Stimulated activated effector memory CD8-positive, alpha-beta T cell treated with anti-CD3 and anti-CD28 coated beads, Interleukin-12 subunit alpha, Interleukin-12 subunit beta, amount 100 ng/mL, for 72 hours (primary cell): ENCODE data around the gene P2RY8.
"Not testable (repeated sequence)": the region's sequence is repeated elsewhere in the genome, so short reads cannot be mapped to it uniquely, and the experiment has no call there.

ENCODE experiments used
- ATAC-seq: fragments of 150-1000 bp; cut with Tn5 transposase; 2 replicates; pipeline ENCODE4 v1.10.0; 2021
- DNase-seq, 2 donors: peaks; one replicate each; pipeline ENCODE4 v3.0.0; 2021 to 2022; ENCODE audit warnings: low spot score in 2 of 2
- H3K27ac Mint-ChIP-seq: one replicate; pipeline ENCODE4 v1.8.0; 2022; ENCODE audit warnings: mild to moderate bottlenecking, mixed read lengths
- H3K36me3 Mint-ChIP-seq: one replicate; pipeline ENCODE4 v1.8.0; 2022; ENCODE audit warnings: mild to moderate bottlenecking, mixed read lengths
- H3K4me1 Mint-ChIP-seq: one replicate; pipeline ENCODE4 v1.8.0; 2022; ENCODE audit warnings: mixed read lengths
- H3K4me3 Mint-ChIP-seq: one replicate; pipeline ENCODE4 v1.8.0; 2022; ENCODE audit warnings: mild to moderate bottlenecking, mixed read lengths
- H3K9me3 Mint-ChIP-seq: one replicate; pipeline ENCODE4 v1.8.0; 2022; ENCODE audit warnings: mixed read lengths

Gene P2RY8

DNA sequence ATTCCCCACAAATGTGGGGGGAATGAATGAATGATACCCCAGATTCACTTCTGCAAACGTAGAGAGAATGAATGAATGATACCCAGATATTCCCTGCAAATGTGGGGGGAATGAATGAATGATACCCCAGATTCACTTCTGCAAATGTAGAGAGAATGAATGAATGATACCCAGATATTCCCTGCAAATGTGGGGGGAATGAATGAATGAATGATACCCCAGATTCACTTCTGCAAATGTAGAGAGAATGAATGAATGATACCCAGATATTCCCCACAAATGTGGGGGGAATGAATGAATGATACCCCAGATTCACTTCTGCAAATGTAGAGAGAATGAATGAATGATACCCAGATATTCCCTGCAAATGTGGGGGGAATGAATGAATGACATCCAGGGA, 46.3 kb downstream of the P2RY8 start:
- H3K27ac Mint-ChIP-seq, H3K4me3 Mint-ChIP-seq, H3K9me3 Mint-ChIP-seq, DNase-seq, ATAC-seq: not testable (repeated sequence)
- Mint-ChIP-seq H3K4me1 (peaks cover 58% of the 10 kb centered on the region), H3K36me3 (peaks cover 88% of the 10 kb centered on the region)

DNA sequence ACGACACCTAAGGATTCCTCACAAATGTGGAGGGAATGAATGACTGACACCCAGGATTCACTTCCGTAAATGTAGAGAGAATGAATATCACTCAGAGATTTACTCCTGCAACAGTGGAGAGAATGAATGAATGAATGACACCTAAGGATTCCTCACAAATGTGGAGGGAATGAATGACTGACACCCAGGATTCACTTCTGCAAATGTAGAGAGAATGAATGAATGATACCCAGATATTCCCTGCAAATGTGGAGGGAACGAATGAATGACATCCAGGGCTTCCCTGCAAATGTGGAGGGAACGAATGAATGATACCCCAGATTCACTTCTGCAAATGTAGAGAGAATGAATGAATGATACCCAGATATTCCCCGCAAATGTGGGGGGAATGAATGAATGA, 47.6 kb downstream of the P2RY8 start:
- not testable (repeated sequence) for ATAC-seq, H3K4me3 Mint-ChIP-seq, H3K27ac Mint-ChIP-seq, H3K9me3 Mint-ChIP-seq, DNase-seq
- peaks cover 86% of the 10 kb centered on the region for H3K36me3 Mint-ChIP-seq
- peaks cover 55% of the 10 kb centered on the region for H3K4me1 Mint-ChIP-seq

DNA sequence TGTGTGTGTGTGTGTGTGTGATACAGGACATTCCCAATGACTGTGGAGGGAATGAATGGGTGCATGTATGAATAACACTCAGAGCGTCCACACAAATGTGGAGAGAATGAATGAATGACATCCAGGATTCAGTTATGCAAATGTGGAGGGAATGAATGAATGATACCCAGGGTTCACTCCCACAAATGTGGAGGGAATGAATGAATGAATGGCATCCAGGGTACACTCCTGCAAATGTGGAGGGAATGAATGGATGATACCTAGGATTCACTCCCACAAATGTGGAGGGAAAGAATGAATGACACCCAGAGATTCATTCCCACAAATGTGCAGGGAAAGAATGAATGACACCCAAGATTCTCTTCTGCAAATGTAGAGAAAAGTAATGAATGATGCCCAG, 48.2 kb downstream of the P2RY8 start:
- no peak for ATAC-seq
- Mint-ChIP-seq H3K4me3 (no peak overlapping the region), H3K36me3 (peaks cover 86% of the 10 kb centered on the region), H3K9me3 (peaks cover 6% of the 10 kb centered on the region), H3K27ac (peak overlapping the region; percentile 80), H3K4me1 (peaks cover 56% of the 10 kb centered on the region)
- no peak for DNase-seq

DNA sequence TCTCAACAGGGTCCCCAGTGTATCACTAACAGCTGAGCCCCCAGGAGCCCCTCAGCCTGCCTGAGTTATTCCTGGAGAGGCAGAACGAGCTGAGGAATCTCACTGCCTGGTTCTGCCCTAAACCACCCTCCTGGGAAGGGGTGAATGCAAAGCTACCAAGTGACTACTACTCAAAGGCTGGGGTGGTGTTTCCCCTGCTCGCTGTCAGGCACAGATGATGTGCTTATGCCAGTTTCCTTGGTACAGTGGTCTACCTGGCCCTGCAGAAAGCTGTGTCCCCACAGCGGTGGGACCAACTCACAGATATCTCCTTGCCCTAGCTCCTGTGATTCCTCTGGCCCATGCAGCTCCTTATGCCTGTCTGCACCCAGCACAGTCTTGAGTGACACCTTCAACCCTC, 48.8 kb downstream of the P2RY8 start:
- Mint-ChIP-seq H3K27ac (peak overlapping the region; percentile 80), H3K4me1 (peaks cover 56% of the 10 kb centered on the region), H3K36me3 (peaks cover 86% of the 10 kb centered on the region), H3K9me3 (peaks cover 6% of the 10 kb centered on the region), H3K4me3 (no peak overlapping the region)
- DNase-seq (no peak), ATAC-seq (no peak)

DNA sequence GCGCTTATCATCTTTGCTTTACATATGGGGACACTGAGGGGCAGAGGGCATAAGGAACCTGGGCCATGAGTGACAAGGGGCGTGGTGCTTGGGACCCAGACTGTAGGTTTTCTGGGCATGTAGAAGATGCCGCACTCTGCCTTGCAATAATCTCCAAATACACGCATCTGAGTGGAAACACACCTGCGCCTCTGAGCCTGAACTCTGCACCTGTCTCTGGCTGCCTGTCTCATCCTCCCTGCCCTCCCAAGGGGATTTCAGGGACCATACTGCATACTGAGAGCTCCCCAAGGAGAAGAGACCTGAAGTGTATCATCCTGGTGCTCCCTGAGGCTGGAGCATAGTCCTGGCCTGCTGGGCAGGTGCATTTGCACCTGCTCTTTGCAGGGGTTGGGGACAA, 49.6 kb downstream of the P2RY8 start:
- ATAC-seq, result no peak

DNA sequence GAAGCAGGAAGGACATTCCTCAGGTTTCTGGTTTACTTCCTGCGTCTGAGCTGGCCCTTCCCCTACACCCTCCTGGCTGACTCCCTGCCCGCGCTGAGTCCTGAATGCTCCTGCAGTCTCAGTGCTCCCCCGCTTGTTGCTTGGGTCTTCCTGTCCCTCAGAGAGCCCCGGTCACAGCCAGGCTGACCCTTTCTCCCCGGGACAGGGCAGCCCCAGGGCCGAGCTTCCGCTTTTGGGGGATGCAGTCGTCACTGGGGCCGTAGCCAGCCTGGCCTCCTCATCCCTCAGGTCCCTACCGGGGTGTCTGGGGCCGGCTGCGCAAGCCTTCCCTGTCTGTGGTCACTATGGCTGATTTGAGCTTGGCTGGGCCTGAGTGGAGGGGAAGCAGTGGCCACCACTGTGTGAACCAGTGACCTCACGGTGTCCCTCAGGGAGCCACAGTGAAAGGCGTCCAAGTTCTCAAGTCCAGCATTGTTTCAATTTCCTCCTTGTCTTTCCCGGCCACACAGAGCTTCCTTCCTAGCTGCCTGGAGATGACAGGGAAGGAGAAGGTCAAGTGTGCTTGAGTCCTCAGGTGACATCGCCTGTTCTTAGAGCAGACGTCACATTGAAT, 50.1 kb downstream of the P2RY8 start:
- no peak for ATAC-seq
- Mint-ChIP-seq H3K4me1 (peaks cover 52% of the 10 kb centered on the region), H3K4me3 (no peak overlapping the region), H3K9me3 (peaks cover 6% of the 10 kb centered on the region), H3K36me3 (peaks cover 86% of the 10 kb centered on the region), H3K27ac (peak overlapping the region; percentile 80)
- DNase-seq, result no peak

More for the DNA sequence above, 49.6 kb downstream of the P2RY8 start:
- H3K4me3 Mint-ChIP-seq, result no peak overlapping the region
- H3K4me1 Mint-ChIP-seq, result peaks cover 52% of the 10 kb centered on the region
- peaks cover 6% of the 10 kb centered on the region for H3K9me3 Mint-ChIP-seq
- peak overlapping the region; percentile 80 for H3K27ac Mint-ChIP-seq
- H3K36me3 Mint-ChIP-seq, result peaks cover 86% of the 10 kb centered on the region
- no peak for DNase-seq

DNA sequence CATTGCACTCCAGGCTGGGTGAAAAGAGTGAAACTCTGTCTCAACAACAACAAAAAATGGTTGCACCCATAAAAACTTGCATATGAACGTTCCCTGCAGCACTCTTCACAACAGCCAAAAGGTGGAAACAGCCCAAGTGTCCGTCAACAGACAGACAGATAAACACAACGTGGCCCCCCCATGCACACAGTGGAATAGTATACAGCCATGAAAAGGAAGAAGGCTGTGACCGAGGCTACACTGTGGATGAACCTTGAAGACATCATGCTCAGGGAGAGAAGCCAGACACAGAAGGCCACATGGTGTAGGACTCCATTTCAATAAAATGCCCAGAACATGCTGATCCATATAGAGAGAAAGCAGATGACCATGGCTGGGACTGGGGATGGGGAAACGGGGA, 50.8 kb downstream of the P2RY8 start:
- Mint-ChIP-seq H3K4me3 (no peak overlapping the region), H3K27ac (peak overlapping the region; percentile 80), H3K9me3 (peaks cover under 1% of the 10 kb centered on the region), H3K4me1 (peaks cover 52% of the 10 kb centered on the region), H3K36me3 (peaks cover 86% of the 10 kb centered on the region)
- no peak for DNase-seq
- no peak for ATAC-seq

DNA sequence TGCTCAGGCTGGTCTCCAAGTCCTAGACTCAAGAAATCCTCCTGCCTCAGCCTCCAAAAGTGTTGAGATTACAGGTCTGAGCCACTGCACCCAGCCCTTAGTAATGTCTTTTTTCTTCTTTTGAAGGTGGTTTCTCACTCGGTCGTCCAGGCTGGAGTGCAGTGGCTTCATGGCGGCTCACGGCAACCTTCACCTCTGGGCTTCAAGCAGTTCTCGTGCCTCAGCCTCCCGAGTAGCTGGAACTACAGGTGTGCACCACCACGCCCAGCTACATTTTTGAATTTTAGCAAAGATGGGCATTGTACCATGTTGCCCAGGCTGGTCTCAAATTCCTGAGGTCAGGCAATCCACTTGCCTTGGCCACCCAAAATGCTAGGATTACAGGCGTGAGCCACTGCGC, 52.0 kb downstream of the P2RY8 start:
- Mint-ChIP-seq H3K36me3 (peaks cover 94% of the 10 kb centered on the region), H3K4me3 (no peak overlapping the region), H3K9me3 (no peaks in the 10 kb centered on the region), H3K27ac (peak overlapping the region; percentile 98), H3K4me1 (peaks cover 59% of the 10 kb centered on the region)
- no peak for ATAC-seq
- DNase-seq, result peak in 1 of 2 donors; percentile 47

DNA sequence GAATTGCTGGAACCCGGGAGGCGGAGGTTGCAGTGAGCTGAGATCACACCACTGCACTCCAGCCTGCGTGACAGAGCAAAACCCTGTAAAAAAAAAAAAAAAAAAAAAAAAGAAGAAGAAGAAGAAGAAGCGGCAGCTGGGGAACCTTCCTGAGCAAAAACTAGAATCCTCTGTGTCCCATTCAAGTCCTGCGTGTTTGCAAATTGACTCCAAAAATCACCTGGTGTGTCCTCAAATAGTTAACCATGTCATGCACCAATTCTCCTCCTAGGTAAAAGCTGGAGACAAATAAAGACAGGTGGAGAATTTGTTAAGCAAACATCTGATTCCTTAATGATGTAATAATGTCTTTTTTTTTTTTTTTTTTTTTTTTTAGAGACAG, 52.4 kb downstream of the P2RY8 start:
- peaks cover 98% of the 10 kb centered on the region for H3K36me3 Mint-ChIP-seq
- no peak for ATAC-seq
- H3K4me3 Mint-ChIP-seq, result peak overlapping the region; percentile 54
- DNase-seq, result no peak
- peak overlapping the region; percentile 98 for H3K27ac Mint-ChIP-seq
- H3K9me3 Mint-ChIP-seq, result no peaks in the 10 kb centered on the region
- peaks cover 63% of the 10 kb centered on the region for H3K4me1 Mint-ChIP-seq

DNA sequence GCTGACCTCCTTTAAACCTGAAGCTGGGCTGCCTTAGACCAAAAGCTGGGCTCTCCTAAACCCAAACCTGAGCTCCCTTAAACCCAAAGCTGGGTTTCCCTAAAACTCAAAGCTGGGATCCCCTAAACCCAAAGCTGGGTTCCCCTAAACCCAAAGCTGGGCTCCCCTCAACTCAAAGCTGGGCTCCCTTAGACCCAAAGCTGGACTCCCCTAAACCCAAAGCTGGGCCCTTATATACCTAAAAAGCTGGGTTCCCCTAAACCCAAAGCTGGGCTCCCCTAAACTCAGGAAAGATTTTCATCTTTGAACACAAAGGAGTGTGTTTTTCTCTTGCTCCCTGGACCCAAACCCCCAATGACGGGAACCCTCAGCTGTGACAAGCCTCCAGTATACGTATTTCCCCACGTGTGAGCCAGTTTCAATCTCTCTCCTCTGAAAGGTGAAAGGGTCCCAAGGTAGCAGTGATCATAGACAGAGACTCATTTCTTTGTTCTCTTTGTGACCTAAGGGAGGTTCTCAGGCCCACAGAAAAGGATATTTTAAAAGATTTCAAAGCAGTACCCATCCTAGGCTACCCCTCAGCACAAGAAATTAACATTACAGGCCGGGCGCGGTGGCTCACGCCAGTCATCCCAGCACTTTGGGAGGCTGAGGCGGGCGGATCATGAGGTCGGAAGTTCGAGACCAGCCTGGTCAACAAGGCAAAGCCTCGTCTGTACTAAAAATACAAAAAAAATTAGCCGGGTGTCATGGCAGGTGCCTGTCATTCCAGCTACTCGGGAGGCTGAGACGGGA, 52.9 kb downstream of the P2RY8 start:
- H3K9me3 Mint-ChIP-seq, result no peaks in the 10 kb centered on the region
- DNase-seq (peak in 1 of 2 donors; percentile 62), ATAC-seq (peak; percentile 31)
- H3K4me3 Mint-ChIP-seq, result peak overlapping the region; percentile 54
- peak overlapping the region; percentile 98 for H3K27ac Mint-ChIP-seq
- H3K36me3 Mint-ChIP-seq, result peaks cover 98% of the 10 kb centered on the region
- H3K4me1 Mint-ChIP-seq, result peaks cover 69% of the 10 kb centered on the region

DNA sequence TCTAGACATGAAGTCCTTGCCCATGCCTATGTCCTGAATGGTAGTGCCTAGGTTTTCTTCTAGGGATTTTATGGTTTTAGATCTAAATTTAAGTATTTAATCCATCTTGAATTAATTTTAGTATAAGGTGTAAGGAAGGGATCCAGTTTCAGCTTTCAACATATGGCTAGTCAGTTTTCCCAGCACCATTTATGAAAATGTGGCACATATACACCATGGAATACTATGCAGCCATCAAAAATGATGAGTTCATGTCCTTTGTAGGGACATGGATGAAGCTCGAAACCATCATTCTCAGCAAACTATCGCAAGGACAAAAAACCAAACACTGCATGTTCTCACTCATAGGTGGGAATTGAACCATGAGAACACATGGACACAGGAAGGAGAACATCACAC, 54.5 kb downstream of the P2RY8 start:
- peaks cover 98% of the 10 kb centered on the region for H3K36me3 Mint-ChIP-seq
- H3K4me1 Mint-ChIP-seq, result peaks cover 75% of the 10 kb centered on the region
- DNase-seq, H3K9me3 Mint-ChIP-seq, ATAC-seq: not testable (repeated sequence)
- H3K27ac Mint-ChIP-seq, result peak overlapping the region; percentile 98
- peak overlapping the region; percentile 83 for H3K4me3 Mint-ChIP-seq

DNA sequence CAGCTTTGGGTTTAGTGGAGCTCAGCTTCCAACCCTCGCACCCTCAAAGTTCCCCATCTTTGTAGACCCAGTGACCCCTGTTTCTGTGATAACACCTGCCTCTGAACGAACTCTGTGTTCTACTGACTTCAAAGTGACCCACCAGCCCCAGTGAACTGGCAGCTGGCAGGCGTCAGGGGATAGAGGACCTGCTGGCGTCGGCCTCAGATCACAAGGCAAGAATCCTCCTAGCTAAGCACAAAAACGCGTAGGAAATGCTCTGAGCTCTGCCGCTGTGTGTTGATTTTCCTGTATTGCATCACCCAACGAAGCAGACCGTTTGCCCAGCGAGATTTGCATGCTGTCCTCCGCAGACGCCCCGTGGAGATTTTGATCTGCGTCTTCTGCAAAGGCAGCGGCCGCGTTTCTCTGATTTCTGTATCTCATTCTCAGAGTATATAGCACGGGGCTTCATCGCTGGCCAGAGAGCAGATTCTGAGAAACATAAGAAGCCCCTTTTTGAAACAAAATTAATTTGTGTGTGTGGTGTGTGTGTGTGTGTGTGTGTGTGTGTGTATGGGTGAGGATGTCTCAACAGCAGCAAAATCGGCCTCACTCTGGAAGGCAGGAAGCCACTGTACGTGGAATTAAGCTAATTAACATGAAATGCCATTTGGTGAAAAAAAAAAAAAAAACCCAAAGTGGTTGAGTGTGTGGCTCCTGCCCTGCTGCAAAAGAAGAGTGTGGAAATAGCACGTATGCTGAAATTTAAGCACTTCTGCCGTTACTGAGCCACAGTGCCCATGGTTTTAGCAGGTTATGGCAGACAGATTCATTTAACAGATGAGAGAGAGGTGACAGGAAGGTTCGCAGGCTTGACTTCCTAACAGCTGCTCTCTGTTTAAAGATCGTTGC, 55.1 kb downstream of the P2RY8 start:
- Mint-ChIP-seq H3K27ac (peak overlapping the region; percentile 98), H3K36me3 (peaks cover 98% of the 10 kb centered on the region), H3K4me3 (peak overlapping the region; percentile 83), H3K4me1 (peaks cover 75% of the 10 kb centered on the region), H3K9me3 (no peaks in the 10 kb centered on the region)
- DNase-seq (peak; percentile 61 to 94), ATAC-seq (peak; percentile 81)

DNA sequence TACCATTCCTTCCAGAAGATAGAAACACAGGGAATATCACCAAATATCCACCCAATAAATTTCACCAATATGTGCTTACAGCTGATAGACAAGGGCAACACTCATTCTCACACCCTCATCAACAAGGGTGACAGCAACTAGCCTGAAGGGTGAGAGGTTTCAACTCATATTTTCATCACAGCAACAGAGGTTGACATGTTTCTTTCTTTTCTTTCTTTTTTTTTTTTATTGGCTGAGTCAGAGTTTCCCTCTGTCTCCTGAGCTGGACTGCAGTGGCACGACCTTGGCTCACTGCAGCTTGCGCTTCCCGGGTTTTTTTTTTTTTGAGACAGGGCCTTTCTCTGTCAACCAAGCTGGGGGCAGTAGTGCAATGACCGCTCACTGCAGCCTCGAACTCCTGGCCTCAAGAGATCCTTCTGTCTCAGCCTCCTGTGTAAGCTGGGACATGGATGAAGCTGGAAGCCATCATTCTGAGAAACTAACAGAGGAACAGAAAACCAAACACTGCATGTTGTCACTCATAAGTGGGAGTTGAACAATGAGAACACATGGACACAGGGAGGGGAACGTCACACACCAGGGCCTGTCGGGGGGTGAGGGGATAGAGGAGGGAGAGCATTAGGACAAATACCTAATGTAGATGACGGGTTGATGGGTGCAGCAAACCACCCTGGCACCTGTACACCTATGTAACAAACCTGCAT, 56.8 kb downstream of the P2RY8 start:
- Mint-ChIP-seq H3K4me1 (peaks cover 78% of the 10 kb centered on the region), H3K27ac (peak overlapping the region; percentile 98), H3K4me3 (peak overlapping the region; percentile 83), H3K9me3 (peaks cover 4% of the 10 kb centered on the region), H3K36me3 (peaks cover 100% of the 10 kb centered on the region)
- DNase-seq (peak; percentile 12 to 69), ATAC-seq (peak; percentile 73)

DNA sequence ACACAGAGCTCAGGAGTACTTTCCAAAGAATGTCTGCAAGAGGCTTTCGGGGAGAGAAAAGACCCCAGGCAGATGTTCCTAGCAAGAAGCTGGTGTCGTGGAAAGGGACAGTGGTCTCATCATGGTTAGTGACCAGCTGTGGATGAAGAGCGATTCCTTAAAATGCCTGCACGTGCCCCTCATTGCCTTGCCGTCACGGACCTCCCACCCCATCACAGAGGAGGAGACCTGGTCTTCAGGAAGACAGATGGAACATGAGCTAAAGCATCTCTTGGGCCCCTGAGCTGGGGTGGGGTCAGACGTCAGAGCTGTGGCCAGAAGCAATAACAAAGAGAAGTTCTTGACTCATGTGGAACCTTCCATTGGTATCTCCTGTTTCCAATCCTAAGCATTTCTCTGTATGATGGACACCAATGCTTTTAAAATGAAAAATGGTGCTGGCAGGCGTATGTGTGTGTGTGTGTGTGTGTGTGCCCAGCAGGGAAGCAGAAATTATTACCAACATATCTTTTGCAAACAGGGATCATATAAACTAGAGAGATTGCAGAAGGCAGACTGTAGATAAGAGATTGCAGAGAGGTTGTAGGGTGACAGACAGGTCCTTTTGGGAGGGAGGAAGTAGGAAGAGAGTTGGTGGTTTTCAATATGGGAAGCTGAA, 59.1 kb downstream of the P2RY8 start:
- peak overlapping the region; percentile 27 for H3K4me3 Mint-ChIP-seq
- peak overlapping the region; percentile 98 for H3K27ac Mint-ChIP-seq
- H3K4me1 Mint-ChIP-seq, result peaks cover 83% of the 10 kb centered on the region
- ATAC-seq (no peak), DNase-seq (peak in 1 of 2 donors; percentile 52)
- peaks cover 100% of the 10 kb centered on the region for H3K36me3 Mint-ChIP-seq
- H3K9me3 Mint-ChIP-seq, result peaks cover 10% of the 10 kb centered on the region
